Panc1 (cell line): ENCODE data around the gene PTTG1. TPM values are rescaled to one million over a fixed set of nuclear protein-coding genes. Genes with fewer than 3 reads are reported as not detected.

Experiments used
- ATAC-seq: fragments of 200-7000 bp; cut with Tn5 transposase; 2 replicates; pipeline ENCODE4 v1.9.1; 2020; ENCODE audit warnings: mild to moderate bottlenecking, moderate library complexity
- BruUV-seq: library from RNA; stranded (reverse); fragments of 400-500 nt; replicated peaks from 2 replicates; lab custom pipeline; 2021; lab: Mats Ljungman, UMichigan
- CTCF ChIA-PET: fragments of 300-600 bp; sonication (Branson Sonifier 250); formaldehyde crosslinking; loops from one replicate; lab custom pipeline; 2022; ENCODE audit warnings: antibody characterized with exemption; lab: Charles Lee
- POLR2A ChIA-PET: fragments of 300-600 bp; sonication (Branson Sonifier 250); formaldehyde crosslinking; loops from one replicate; lab custom pipeline; 2022; ENCODE audit warnings: antibody characterized with exemption; lab: Charles Lee
- DNase-seq: peaks from one replicate; pipeline ENCODE4 v3.0.0-alpha.2; 2010; ENCODE audit warnings: low read depth, low spot score
- H3K27ac ChIP-seq: 2 replicates; pipeline ENCODE4 v1.5.1; 2011; ENCODE audit warnings: mild to moderate bottlenecking, low read length, inconsistent platforms
- H3K27me3 ChIP-seq: fragments of 200-500 bp; sonication (Bioruptor generic); 2 replicates; pipeline ENCODE4 v1.6.0; 2014; ENCODE audit warnings: low read length, inconsistent platforms; ENCODE audit not compliant: control insufficient read depth, insufficient read depth
- H3K36me3 ChIP-seq: fragments of 200-500 bp; sonication (Bioruptor generic); 2 replicates; pipeline ENCODE4 v1.5.1; 2014; ENCODE audit warnings: inconsistent platforms, mild to moderate bottlenecking, low read length, moderate library complexity; ENCODE audit not compliant: control insufficient read depth, insufficient read depth
- H3K4me1 ChIP-seq: 2 replicates; pipeline ENCODE4 v1.5.1; 2011; ENCODE audit warnings: inconsistent platforms, mild to moderate bottlenecking, low read length, moderate library complexity; ENCODE audit not compliant: control insufficient read depth, insufficient read depth
- H3K4me3 ChIP-seq, 2 experiments: 2 replicates each; pipeline ENCODE4 v1.5.1; 2011 to 2012; ENCODE audit warnings: low read depth in 2 of 2, low read length in 2 of 2, mild to moderate bottlenecking in 2 of 2, inconsistent platforms in 1 of 2, moderate library complexity in 1 of 2
- H3K9me3 ChIP-seq: fragments of 200-500 bp; sonication (Bioruptor generic); 2 replicates; pipeline ENCODE4 v1.5.1; 2014; ENCODE audit warnings: low read depth, mild to moderate bottlenecking, inconsistent platforms, low read length, moderate library complexity; ENCODE audit not compliant: control insufficient read depth, insufficient read depth
- POLR2AphosphoS5 ChIP-seq: IDR thresholded peaks from 2 replicates; pipeline ENCODE4 v1.6.1; 2012; ENCODE audit warnings: mild to moderate bottlenecking, low read depth, low read length, moderate library complexity
- SIN3A ChIP-seq: IDR thresholded peaks from 2 replicates; pipeline ENCODE4 v1.6.1; 2012; ENCODE audit warnings: low read depth, mild to moderate bottlenecking, low read length, moderate library complexity, borderline replicate concordance; ENCODE audit not compliant: insufficient read depth
- TCF7L2 ChIP-seq: IDR thresholded peaks from 2 replicates; pipeline ENCODE4 v1.6.1; 2011; ENCODE audit warnings: mild to moderate bottlenecking, low read depth, low read length, inconsistent platforms
- in situ Hi-C: cut with HindIII; loops from 2 replicates; pipeline ENCODE4 v1.10.0; 2016; ENCODE audit warnings: low sequenced_read_pairs, low pct_unique_long_range_greater_than_20kb
- intact Hi-C: fragments of 100-400 bp; cut with micrococcal nuclease; formaldehyde crosslinking; loops from one replicate; pipeline ENCODE4 v1.10.0; 2022; ENCODE audit not compliant: unreplicated experiment
- total RNA-seq: library from RNA; stranded (reverse); gene quantifications from one replicate; pipeline ENCODE4 v1.2.1, GENCODE V29; 2021; ENCODE audit not compliant: unreplicated experiment
- TF ChIP-seq, protein P1 (sequence below), 2 experiments: IDR thresholded peaks; 2 replicates each; pipeline ENCODE4 v1.6.1; 2011 to 2012; ENCODE audit warnings: low read depth in 2 of 2, control low read depth in 1 of 2, low read length in 1 of 2, mild to moderate bottlenecking in 1 of 2, moderate library complexity in 1 of 2; ENCODE audit not compliant: insufficient read depth in 1 of 2
- TF ChIP-seq, protein P2 (sequence below): fragments of 450-650 bp; IDR thresholded peaks from 2 replicates; pipeline ENCODE4 v1.5.1; 2017; ENCODE audit warnings: mild to moderate bottlenecking

Gene PTTG1
- total RNA-seq, 1 experiment from 2014 or later: 171 TPM

DNA sequence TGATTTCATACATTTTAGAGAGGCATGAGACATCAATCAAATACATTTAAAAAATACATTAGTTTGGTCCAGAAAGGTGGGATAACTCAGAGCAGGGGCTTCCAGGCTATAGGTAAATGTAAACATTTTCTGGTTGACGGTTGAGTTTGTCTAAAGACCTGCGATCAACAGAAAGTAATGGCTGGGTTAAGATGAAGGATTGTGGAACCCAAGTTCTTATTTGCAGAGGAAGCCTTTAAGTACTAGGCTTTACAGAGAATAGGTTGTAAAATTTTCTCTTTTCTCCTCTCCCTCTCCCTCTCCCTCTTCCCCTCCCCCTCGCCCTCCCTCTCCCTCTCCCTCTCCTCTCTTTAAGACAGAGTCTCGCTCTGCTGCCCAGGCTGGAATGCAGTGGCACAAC, 50.8 kb downstream of the PTTG1 start:
- Histone ChIP-seq H3K36me3 (no peaks in the 10 kb centered on the region), H3K4me3 (no peak overlapping the region), H3K9me3 (no peaks in the 10 kb centered on the region), H3K27ac (no peak overlapping the region), H3K4me1 (peaks cover 35% of the 10 kb centered on the region), H3K27me3 (no peaks in the 10 kb centered on the region)
- intact Hi-C loops: no loop called here
- no peak for TF ChIP-seq SIN3A
- TF ChIP-seq POLR2AphosphoS5: no peak
- no peak for DNase-seq
- no peak for ATAC-seq
- ChIA-PET CTCF (no interaction called here), POLR2A (no interaction called here)
- no TSS peak for BruUV-seq
- in situ Hi-C loops: no loop called here

DNA sequence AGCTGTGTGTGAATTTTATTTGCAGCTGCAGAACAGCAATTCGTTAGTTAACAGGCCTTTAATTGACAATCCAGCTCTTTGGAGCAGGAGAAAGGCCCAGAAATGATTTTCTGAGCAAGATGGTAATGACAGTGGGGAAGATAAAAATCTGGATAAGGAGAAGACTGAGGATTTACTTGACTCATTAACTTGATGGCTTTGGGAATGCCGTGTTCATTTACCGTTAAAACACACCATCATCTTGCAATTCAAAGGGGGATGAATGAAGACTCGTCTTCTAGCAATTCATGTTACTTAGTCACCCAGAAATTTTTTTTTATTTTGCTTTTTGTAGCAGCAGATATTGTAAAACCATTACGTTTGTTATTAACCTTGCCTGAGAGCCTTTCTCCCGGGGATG, 52.0 kb downstream of the PTTG1 start:
- DNase-seq: no peak
- no peak for TF ChIP-seq POLR2AphosphoS5
- no TSS peak for BruUV-seq
- POLR2A ChIA-PET: no interaction called here
- intact Hi-C loops: no loop called here
- Histone ChIP-seq H3K4me1 (peaks cover 33% of the 10 kb centered on the region), H3K36me3 (no peaks in the 10 kb centered on the region), H3K27me3 (no peaks in the 10 kb centered on the region), H3K9me3 (no peaks in the 10 kb centered on the region), H3K4me3 (no peak overlapping the region), H3K27ac (no peak overlapping the region)
- ATAC-seq: no peak
- in situ Hi-C loops: no loop called here
- CTCF ChIA-PET: no interaction called here

DNA sequence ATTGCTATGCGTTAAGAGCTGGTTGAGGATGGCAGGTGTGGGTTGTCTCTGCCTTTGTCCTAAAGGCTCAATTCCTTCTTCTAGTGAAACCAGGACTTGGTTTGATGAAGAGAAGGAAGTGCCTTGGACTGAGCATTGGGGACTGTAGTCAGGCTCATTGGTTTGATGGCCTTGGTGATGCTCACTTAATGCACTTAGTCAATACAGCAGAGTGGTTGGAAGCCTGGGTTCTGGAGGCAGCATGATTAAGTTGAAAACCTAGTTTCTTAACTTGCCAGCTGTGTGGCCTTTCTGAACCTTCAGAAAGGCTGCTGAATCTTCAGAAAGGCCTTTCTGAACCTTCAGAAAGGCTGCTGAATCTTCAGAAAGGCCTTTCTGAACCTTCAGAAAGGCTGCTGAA, 52.4 kb downstream of the PTTG1 start:
- H3K27me3 ChIP-seq: no peaks in the 10 kb centered on the region
- no peaks in the 10 kb centered on the region for H3K36me3 ChIP-seq
- no peak for TF ChIP-seq POLR2AphosphoS5
- TF ChIP-seq TCF7L2: no peak
- TF ChIP-seq, protein P1, sequence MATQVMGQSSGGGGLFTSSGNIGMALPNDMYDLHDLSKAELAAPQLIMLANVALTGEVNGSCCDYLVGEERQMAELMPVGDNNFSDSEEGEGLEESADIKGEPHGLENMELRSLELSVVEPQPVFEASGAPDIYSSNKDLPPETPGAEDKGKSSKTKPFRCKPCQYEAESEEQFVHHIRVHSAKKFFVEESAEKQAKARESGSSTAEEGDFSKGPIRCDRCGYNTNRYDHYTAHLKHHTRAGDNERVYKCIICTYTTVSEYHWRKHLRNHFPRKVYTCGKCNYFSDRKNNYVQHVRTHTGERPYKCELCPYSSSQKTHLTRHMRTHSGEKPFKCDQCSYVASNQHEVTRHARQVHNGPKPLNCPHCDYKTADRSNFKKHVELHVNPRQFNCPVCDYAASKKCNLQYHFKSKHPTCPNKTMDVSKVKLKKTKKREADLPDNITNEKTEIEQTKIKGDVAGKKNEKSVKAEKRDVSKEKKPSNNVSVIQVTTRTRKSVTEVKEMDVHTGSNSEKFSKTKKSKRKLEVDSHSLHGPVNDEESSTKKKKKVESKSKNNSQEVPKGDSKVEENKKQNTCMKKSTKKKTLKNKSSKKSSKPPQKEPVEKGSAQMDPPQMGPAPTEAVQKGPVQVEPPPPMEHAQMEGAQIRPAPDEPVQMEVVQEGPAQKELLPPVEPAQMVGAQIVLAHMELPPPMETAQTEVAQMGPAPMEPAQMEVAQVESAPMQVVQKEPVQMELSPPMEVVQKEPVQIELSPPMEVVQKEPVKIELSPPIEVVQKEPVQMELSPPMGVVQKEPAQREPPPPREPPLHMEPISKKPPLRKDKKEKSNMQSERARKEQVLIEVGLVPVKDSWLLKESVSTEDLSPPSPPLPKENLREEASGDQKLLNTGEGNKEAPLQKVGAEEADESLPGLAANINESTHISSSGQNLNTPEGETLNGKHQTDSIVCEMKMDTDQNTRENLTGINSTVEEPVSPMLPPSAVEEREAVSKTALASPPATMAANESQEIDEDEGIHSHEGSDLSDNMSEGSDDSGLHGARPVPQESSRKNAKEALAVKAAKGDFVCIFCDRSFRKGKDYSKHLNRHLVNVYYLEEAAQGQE (IDR thresholded peaks at IDR 0.05; ENCODE audit: insufficient read depth in 1 of 2, low read depth in 2 of 2, low read length in 1 of 2): no peak
- TF ChIP-seq SIN3A: no peak
- TF ChIP-seq, protein P2, sequence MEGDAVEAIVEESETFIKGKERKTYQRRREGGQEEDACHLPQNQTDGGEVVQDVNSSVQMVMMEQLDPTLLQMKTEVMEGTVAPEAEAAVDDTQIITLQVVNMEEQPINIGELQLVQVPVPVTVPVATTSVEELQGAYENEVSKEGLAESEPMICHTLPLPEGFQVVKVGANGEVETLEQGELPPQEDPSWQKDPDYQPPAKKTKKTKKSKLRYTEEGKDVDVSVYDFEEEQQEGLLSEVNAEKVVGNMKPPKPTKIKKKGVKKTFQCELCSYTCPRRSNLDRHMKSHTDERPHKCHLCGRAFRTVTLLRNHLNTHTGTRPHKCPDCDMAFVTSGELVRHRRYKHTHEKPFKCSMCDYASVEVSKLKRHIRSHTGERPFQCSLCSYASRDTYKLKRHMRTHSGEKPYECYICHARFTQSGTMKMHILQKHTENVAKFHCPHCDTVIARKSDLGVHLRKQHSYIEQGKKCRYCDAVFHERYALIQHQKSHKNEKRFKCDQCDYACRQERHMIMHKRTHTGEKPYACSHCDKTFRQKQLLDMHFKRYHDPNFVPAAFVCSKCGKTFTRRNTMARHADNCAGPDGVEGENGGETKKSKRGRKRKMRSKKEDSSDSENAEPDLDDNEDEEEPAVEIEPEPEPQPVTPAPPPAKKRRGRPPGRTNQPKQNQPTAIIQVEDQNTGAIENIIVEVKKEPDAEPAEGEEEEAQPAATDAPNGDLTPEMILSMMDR: no peak
- H3K4me3 ChIP-seq: no peak overlapping the region
- CTCF ChIA-PET: no interaction called here
- H3K27ac ChIP-seq: no peak overlapping the region
- POLR2A ChIA-PET: no interaction called here
- BruUV-seq: no TSS peak
- peaks cover 30% of the 10 kb centered on the region for H3K4me1 ChIP-seq
- intact Hi-C loops (no loop called here), in situ Hi-C loops (no loop called here)
- H3K9me3 ChIP-seq: no peaks in the 10 kb centered on the region
- DNase-seq (no peak), ATAC-seq (no peak)
